Peyer's patch (tissue), 4 donors: ENCODE measurements around the gene FKTN.

ENCODE experiments used
- POLR2A ChIP-seq, 2 donors: fragments of 450-650 bp; IDR thresholded peaks; one replicate each; pipeline ENCODE4 v1.5.1; 2017; ENCODE audit warnings: antibody characterized with exemption in 2 of 2, mild to moderate bottlenecking in 2 of 2, moderate library complexity in 2 of 2
- TF ChIP-seq, protein P1 (sequence below), 6 experiments: fragments of 450-650 bp in 4 of 6; fragments of 200-600 bp in 2 of 6; sonication (generic) in 1 of 6; IDR thresholded peaks; one replicate each; pipeline ENCODE4 v1.5.1; 2017 to 2019; ENCODE audit warnings: antibody characterized with exemption in 6 of 6, mild to moderate bottlenecking in 3 of 6, moderate library complexity in 1 of 6

DNA sequence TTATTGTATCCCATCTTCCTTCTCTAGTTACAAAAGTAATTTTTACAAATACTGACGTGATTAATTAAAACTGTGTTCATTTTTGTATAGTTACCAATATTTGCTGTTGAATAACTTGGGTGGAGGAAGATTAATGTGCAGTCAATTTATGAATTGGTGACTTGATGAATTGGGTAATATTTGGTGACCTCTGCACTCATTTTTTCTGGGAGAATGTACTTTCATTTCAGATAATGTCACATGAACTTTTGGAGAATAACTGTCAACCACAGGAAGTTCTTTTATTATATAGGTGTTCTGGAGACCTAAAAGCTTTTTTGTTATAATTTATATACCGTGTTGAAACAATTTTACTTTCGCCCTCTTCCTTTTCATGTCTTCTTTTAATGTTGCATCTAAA is 26.4 kb upstream of the FKTN start:
- TF ChIP-seq, protein P1, sequence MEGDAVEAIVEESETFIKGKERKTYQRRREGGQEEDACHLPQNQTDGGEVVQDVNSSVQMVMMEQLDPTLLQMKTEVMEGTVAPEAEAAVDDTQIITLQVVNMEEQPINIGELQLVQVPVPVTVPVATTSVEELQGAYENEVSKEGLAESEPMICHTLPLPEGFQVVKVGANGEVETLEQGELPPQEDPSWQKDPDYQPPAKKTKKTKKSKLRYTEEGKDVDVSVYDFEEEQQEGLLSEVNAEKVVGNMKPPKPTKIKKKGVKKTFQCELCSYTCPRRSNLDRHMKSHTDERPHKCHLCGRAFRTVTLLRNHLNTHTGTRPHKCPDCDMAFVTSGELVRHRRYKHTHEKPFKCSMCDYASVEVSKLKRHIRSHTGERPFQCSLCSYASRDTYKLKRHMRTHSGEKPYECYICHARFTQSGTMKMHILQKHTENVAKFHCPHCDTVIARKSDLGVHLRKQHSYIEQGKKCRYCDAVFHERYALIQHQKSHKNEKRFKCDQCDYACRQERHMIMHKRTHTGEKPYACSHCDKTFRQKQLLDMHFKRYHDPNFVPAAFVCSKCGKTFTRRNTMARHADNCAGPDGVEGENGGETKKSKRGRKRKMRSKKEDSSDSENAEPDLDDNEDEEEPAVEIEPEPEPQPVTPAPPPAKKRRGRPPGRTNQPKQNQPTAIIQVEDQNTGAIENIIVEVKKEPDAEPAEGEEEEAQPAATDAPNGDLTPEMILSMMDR (IDR thresholded peaks at IDR 0.05): no peak
- TF ChIP-seq POLR2A (IDR thresholded peaks at IDR 0.05): no peak
